GM12891 (cell line): Measurements from ENCODE around the gene PPP1R12B.
"Not testable (repeated sequence)": the region's sequence is repeated elsewhere in the genome, so short reads cannot be mapped to it uniquely, and the experiment has no call there.

ENCODE experiments used
- PAX5 ChIP-seq: IDR thresholded peaks from 2 replicates; pipeline ENCODE4 v1.6.1; 2011; ENCODE audit warnings: low read length, moderate library complexity, mild to moderate bottlenecking; ENCODE audit not compliant: insufficient read depth, severe bottlenecking
- POLR2A ChIP-seq: IDR thresholded peaks from 2 replicates; pipeline ENCODE4 v1.6.1; 2011; ENCODE audit warnings: low read depth, low read length, control low read depth
- POLR2AphosphoS5 ChIP-seq: IDR thresholded peaks from 2 replicates; pipeline ENCODE4 v1.6.1; 2011; ENCODE audit warnings: low read depth, low read length, control low read depth
- SPI1 ChIP-seq: IDR thresholded peaks from 2 replicates; pipeline ENCODE4 v1.6.1; 2011; ENCODE audit warnings: low read depth, low read length, control low read depth
- TAF1 ChIP-seq: IDR thresholded peaks from 2 replicates; pipeline ENCODE4 v1.6.1; 2011; ENCODE audit warnings: low read depth, low read length, control low read depth

DNA sequence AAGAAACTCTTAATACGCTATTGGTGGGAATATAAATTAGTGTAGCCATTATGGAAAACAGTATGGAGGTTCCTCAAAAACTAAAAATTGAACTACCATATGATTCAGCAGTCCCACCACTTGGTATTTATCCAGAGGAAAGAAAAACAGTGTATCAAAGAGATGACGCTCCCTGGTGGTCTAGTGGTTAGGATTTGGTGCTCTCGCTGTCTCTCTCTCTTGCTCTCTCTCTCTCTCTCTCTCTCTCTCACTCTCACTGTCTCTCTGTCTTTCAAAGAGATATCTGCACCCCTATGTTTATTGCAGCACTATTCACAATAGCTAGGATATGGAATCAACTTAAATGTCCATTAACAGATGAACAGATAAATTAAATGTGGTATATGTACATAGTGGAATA, 151.5 kb downstream of the PPP1R12B start:
- not testable (repeated sequence) for TF ChIP-seq POLR2AphosphoS5, POLR2A, PAX5, SPI1, TAF1
